ENCODE data around the gene BAIAP2L2. TPM values are rescaled to one million over a fixed set of nuclear protein-coding genes. Genes with fewer than 3 reads are reported as not detected.

BAIAP2L2 gene
- polyA plus RNA-seq, 3 donors from 2014 or later = 0.21 TPM; not detected in 2

DNA sequence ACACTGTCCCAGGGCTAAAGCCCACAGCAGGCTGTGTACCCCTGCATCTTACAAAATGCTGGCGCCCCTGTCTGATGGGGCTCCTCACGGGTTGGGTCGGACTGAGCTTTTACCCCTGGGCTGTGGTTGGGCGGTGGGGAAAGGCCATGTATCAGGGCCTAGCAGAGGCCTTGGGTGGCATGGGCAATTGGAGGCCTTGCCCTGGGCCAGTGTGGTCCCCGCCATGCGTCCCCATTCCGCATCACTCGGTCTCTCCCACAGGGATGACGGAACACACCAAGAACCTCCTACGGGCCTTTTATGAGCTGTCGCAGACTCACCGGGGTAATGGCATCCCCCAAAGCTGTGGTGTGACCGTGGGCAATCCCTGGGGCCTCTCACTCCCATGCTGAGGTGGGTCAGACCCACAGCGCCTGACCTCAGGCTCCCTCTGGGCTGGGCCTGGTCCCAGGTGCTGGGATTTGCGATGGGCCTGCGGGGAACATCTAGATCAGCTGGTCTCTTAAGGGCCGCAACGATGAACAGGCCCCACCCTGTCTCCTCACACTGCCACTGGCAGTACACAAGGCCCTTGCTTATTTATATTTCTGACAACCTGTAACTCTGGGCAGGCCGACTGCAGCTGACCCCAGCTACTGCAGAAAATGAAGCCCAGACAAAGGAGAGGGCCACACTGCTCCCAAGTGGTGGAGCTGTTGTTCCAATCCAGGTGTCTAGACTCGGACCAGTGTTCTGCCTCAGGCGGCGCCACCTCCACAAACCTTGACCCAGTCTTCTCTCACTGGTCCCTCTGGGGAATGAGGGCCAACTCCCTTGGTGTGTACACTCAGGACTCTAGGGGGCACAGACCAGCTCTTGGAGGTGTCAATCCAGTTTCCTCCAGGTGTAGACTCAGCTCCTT, 38.8 kb downstream of the BAIAP2L2 start:
- no peak for DNase-seq
- H3K4me1 Mint-ChIP-seq = no peaks in the 10 kb centered on the region
- peaks cover 0 to 29% (median 0%) of the 10 kb centered on the region in 3 donors for H3K36me3 Mint-ChIP-seq
- peaks cover 0 to 2% (median 0%) of the 10 kb centered on the region in 3 donors for H3K27me3 Mint-ChIP-seq (ENCODE audit: low read depth in 3 of 3)
- H3K9me3 Mint-ChIP-seq = no peaks in the 10 kb centered on the region
- no peak overlapping the region for H3K4me3 Mint-ChIP-seq
- no peak overlapping the region for H3K27ac Mint-ChIP-seq

DNA sequence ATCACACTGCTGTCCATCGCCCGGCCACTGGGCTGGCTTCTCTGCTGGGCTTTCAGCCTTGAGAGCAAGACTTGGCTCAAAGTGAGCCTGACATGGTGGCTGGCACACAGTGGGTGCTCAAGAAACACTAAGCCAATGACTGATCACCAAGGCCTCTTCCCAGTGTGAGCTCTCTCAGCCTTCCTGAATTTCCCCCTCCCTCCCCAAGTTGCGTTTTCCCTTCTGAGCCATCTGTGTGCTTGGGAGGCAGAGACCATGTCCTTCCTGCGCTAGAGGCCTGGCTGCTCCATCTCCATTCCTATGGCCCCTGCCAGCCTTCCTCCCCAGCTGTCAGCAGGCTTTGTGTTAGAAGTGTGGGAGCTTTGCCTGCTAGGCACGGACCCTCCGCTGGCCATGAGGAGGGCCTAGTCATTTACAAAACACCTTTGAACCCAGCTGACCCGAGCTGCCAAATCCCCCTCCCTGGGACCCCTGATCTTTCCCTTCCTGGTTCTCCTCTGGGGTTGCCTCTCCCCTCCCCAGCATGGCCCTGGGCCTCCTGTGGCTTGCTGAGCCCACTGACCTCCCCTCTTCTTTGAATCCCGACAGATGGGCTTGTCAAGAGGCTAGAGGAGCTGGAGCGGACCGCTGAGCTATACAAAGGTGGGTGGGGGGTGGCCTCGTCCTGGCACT, 40.1 kb downstream of the BAIAP2L2 start:
- Mint-ChIP-seq H3K36me3 (peaks cover 4 to 36% (median 4%) of the 10 kb centered on the region in 3 donors), H3K27ac (peak overlapping the region in 1 of 6 donors; percentile 67), H3K9me3 (no peaks in the 10 kb centered on the region), H3K27me3 (ENCODE audit: low read depth in 3 of 3) (peaks cover 0 to 2% (median 0%) of the 10 kb centered on the region in 3 donors), H3K4me3 (no peak overlapping the region), H3K4me1 (no peaks in the 10 kb centered on the region)
- DNase-seq = no peak

- no peak for DNase-seq
- Mint-ChIP-seq H3K36me3 (peaks cover 4 to 44% (median 10%) of the 10 kb centered on the region in 3 donors), H3K9me3 (no peaks in the 10 kb centered on the region), H3K27me3 (ENCODE audit: low read depth in 3 of 3) (peaks cover 0 to 2% (median 0%) of the 10 kb centered on the region in 3 donors), H3K27ac (peak overlapping the region in 1 of 6 donors; percentile 67), H3K4me1 (no peaks in the 10 kb centered on the region), H3K4me3 (no peak overlapping the region)
Observed at GRCh38 chr22:38069372-38070249, 40.9 kb downstream of the BAIAP2L2 start.

GRCh38 chr22:38068641-38069371, 41.7 kb downstream of the BAIAP2L2 start:
- no peak overlapping the region for H3K4me3 Mint-ChIP-seq
- peaks cover 0 to 2% (median 0%) of the 10 kb centered on the region in 3 donors for H3K27me3 Mint-ChIP-seq (ENCODE audit: low read depth in 3 of 3)
- DNase-seq = no peak
- H3K36me3 Mint-ChIP-seq = peaks cover 4 to 41% (median 10%) of the 10 kb centered on the region in 3 donors
- H3K27ac Mint-ChIP-seq = no peak overlapping the region
- H3K4me1 Mint-ChIP-seq = no peaks in the 10 kb centered on the region
- no peaks in the 10 kb centered on the region for H3K9me3 Mint-ChIP-seq

GRCh38 chr22:38067761-38068360, 42.6 kb downstream of the BAIAP2L2 start:
- H3K27me3 Mint-ChIP-seq (ENCODE audit: low read depth in 3 of 3) = peaks cover 0 to 2% (median 0%) of the 10 kb centered on the region in 3 donors
- no peak for DNase-seq
- no peak overlapping the region for H3K27ac Mint-ChIP-seq
- H3K9me3 Mint-ChIP-seq = no peaks in the 10 kb centered on the region
- peaks cover 4 to 39% (median 11%) of the 10 kb centered on the region in 3 donors for H3K36me3 Mint-ChIP-seq
- no peak overlapping the region for H3K4me3 Mint-ChIP-seq
- H3K4me1 Mint-ChIP-seq = no peaks in the 10 kb centered on the region

GRCh38 chr22:38067028-38067415, 43.5 kb downstream of the BAIAP2L2 start:
- H3K4me3 Mint-ChIP-seq = no peak overlapping the region
- peaks cover 8 to 41% (median 15%) of the 10 kb centered on the region in 3 donors for H3K36me3 Mint-ChIP-seq
- DNase-seq = no peak
- no peak overlapping the region for H3K27ac Mint-ChIP-seq
- H3K4me1 Mint-ChIP-seq = no peaks in the 10 kb centered on the region
- H3K9me3 Mint-ChIP-seq = no peaks in the 10 kb centered on the region
- H3K27me3 Mint-ChIP-seq (ENCODE audit: low read depth in 3 of 3) = peaks cover 0 to 2% (median 0%) of the 10 kb centered on the region in 3 donors

DNA sequence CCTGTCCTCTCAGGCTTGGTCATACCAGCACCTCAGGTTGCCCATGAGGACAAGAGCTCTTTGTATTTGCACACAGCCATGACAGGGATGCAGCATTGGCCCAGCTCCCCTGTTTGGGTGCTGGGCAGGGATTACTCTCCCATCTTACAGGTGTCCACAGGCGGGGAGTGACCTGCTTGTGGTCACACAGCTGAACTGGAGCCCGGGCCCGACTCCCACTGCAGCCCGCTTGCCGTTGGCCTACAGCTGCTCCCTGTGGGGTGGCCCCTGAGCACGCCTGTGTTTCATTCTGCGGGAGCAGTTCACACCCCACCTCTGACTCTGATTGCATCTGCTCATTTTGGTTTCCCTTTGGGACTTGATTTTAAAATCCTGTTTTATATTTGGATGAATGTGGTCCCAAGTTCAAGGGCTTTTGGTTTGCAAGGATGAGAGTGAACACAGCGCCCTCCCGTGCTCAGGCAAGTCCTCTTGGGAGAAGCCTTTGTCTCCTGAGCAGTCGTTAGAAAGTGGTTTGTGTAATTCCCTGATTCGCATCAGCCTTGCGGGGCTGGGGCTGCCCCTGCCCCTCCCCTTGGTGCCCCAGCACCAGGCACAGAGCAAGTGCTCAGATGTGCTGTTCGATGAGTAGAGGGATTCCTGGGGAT, 44.0 kb downstream of the BAIAP2L2 start:
- Mint-ChIP-seq H3K27ac (no peak overlapping the region), H3K4me3 (no peak overlapping the region), H3K36me3 (peaks cover 10 to 46% (median 19%) of the 10 kb centered on the region in 3 donors), H3K27me3 (ENCODE audit: low read depth in 3 of 3) (peaks cover 0 to 2% (median 0%) of the 10 kb centered on the region in 3 donors), H3K9me3 (no peaks in the 10 kb centered on the region), H3K4me1 (no peaks in the 10 kb centered on the region)
- no peak for DNase-seq

GRCh38 chr22:38065539-38065938, 44.9 kb downstream of the BAIAP2L2 start:
- DNase-seq = no peak
- H3K36me3 Mint-ChIP-seq = peaks cover 10 to 42% (median 19%) of the 10 kb centered on the region in 3 donors
- no peak overlapping the region for H3K4me3 Mint-ChIP-seq
- no peak overlapping the region for H3K27ac Mint-ChIP-seq
- no peaks in the 10 kb centered on the region for H3K9me3 Mint-ChIP-seq
- peaks cover 0 to 2% (median 0%) of the 10 kb centered on the region in 3 donors for H3K27me3 Mint-ChIP-seq (ENCODE audit: low read depth in 3 of 3)
- H3K4me1 Mint-ChIP-seq = no peaks in the 10 kb centered on the region

DNA sequence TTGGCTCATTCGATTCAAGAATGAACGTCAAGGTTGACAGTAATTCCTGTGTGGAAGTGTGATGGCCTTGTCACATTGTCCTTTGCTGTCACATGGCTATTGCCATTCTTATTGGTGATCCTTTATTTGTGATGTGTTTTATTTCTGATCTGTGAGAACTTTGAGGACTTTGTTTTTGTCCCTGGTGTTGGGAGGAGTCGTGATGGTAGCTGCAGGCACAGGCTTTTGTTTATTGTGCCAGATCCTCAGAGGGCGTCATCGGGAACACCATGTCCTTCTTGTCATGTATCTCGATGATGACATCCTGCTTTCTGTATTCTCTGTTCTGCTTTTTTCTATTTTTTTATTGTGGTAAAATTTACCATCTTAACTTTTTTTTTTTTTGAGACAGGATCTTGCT, 47.7 kb downstream of the BAIAP2L2 start:
- Mint-ChIP-seq H3K27ac (peak overlapping the region in 1 of 6 donors; percentile 1), H3K4me1 (peaks cover 5 to 7% of the 10 kb centered on the region in 2 donors), H3K27me3 (ENCODE audit: low read depth in 3 of 3) (no peaks in the 10 kb centered on the region), H3K9me3 (no peaks in the 10 kb centered on the region), H3K4me3 (no peak overlapping the region), H3K36me3 (peaks cover 10 to 34% (median 19%) of the 10 kb centered on the region in 3 donors)
- DNase-seq = no peak

GRCh38 chr22:38056969-38057891, 53.3 kb downstream of the BAIAP2L2 start, which contains the start of gene PICK1:
TSS of gene PICK1 (plus strand) at chr22:38057404. CDS start at chr22:38057810, 406 bp downstream.
- Mint-ChIP-seq H3K27me3 (ENCODE audit: low read depth in 3 of 3) (peaks cover 5 to 7% (median 7%) of the 10 kb centered on the region in 3 donors), H3K9me3 (no peaks in the 10 kb centered on the region), H3K36me3 (peaks cover 3 to 7% (median 4%) of the 10 kb centered on the region in 3 donors), H3K4me3 (peak within 1 kb of the TSS; percentile 95 to 98 (median 97)), H3K4me1 (peaks cover 24 to 28% of the 10 kb centered on the region in 2 donors), H3K27ac (peak within 1 kb of the TSS; percentile 96 to 98 (median 97))
- peak; percentile 76 to 83 (median 82) for DNase-seq

Measured in immature natural killer cell (primary cell).